Measurements from ENCODE around the gene GJD3. TPM values are rescaled to one million over a fixed set of nuclear protein-coding genes. Genes with fewer than 3 reads are reported as not detected.
A peak's percentile ranks its signal among the peaks of the same experiment; 100 is the strongest.

The GJD3 gene
- total and polyA plus RNA-seq, 8 donors, result 0.55 to 1.2 TPM; not detected in 6

DNA sequence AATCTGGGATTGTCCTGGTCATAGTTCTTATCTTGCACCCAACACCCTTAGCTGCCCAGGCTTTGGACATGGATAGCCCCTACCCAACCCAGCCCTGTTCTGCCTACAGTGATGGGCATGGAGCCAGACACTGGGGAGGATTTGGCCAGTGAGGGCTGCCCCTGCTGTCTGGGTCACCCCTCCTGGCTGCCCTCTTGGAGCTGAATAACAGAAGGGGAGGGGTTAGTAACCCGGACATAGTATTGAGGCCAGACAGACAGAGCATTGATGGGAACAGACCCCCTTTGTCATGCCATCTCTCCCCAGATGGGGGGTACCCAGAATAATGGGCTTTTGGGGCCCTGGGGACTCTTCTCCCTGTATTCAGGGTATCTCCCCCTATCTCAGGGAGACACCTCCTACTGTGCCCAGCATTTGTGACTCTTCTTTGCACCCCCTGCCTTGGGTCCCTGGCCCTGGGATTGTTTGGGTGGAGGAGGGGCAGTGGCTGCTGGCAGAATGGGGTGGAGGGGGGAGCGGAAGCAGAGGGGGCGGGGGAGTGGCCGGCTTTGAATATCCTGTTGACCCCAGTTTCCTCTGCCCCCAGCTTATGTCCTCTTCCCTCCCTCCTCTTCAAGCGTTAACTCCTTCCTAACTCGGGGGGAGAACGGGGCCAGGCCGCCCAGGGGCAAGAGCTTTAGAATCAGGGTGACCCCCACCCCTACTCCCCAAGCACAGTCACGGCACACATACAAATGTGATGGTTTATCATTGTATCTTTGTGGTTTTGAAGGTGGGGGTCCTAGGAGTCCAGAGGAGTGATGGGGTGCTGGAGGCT, 17.0 kb downstream of the GJD3 start:
- DNase-seq, result peak in 1 of 2 donors; percentile 71
- Histone ChIP-seq H3K36me3 (peaks cover 13 to 44% (median 30%) of the 10 kb centered on the region in 4 donors), H3K27ac (peak overlapping the region; percentile 6 to 98 (median 89)), H3K27me3 (no peaks in the 10 kb centered on the region), H3K4me1 (peaks cover 80 to 99% (median 89%) of the 10 kb centered on the region in 4 donors), H3K9me3 (no peaks in the 10 kb centered on the region), H3K4me3 (peak overlapping the region in 2 of 4 donors; percentile 77 to 83)
- no peak for TF ChIP-seq CTCF (IDR thresholded peaks at IDR 0.05)
- TF ChIP-seq POLR2A (IDR thresholded peaks at IDR 0.05), result no peak
- TF ChIP-seq POLR2AphosphoS5 (IDR thresholded peaks at IDR 0.05), result no peak
- no peak for TF ChIP-seq EP300 (IDR thresholded peaks at IDR 0.05)
- intact Hi-C loops (cut with DNase I; ENCODE audit: low total_unique reads), result no loop called here
- 44 to 55% (median 50%) methylated on average over 8 to 9 of the region's 9 CpGs for WGBS, 5 donors

DNA sequence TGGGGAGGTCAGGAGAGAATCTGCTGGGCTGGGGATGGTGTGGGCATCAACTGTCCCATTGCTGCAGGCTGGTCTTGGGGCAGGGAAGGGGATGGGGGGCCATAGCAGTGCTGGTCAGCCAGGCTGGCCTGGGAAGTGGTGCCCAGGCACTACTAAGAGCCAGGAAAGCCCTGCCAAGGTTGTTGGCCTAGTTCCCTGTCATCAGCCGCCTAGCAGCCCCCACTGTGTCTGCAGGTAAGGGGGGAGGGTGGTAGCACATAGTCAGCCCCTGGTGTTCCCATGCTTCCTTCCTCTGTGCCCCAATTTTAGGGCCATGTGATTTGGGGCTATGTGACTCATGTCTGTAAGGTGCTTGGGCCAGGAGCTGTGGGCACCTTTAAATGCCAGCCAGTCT, 17.8 kb downstream of the GJD3 start:
- WGBS, 5 donors, result 22 to 60% (median 38%) methylated on average over 1 of the region's 1 CpG
- H3K27ac ChIP-seq, result peak overlapping the region; percentile 3 to 98 (median 89)
- H3K4me1 ChIP-seq, result peaks cover 80 to 95% (median 88%) of the 10 kb centered on the region in 4 donors
- H3K36me3 ChIP-seq, result peaks cover 6 to 36% (median 22%) of the 10 kb centered on the region in 4 donors
- intact Hi-C loops (cut with DNase I; ENCODE audit: low total_unique reads), result no loop called here
- DNase-seq, result no peak
- peak overlapping the region in 2 of 4 donors; percentile 77 to 83 for H3K4me3 ChIP-seq
- no peaks in the 10 kb centered on the region for H3K9me3 ChIP-seq
- TF ChIP-seq POLR2AphosphoS5 (IDR thresholded peaks at IDR 0.05) (no peak), POLR2A (IDR thresholded peaks at IDR 0.05) (no peak), EP300 (IDR thresholded peaks at IDR 0.05) (no peak), CTCF (IDR thresholded peaks at IDR 0.05) (no peak)
- no peaks in the 10 kb centered on the region for H3K27me3 ChIP-seq

GRCh38 chr17:40345994-40346764, 18.4 kb downstream of the GJD3 start:
- intact Hi-C loops (cut with DNase I; ENCODE audit: low total_unique reads), result no loop called here
- no peaks in the 10 kb centered on the region for H3K27me3 ChIP-seq
- peak overlapping the region; percentile 77 to 98 (median 89) for H3K27ac ChIP-seq
- H3K4me3 ChIP-seq, result peak overlapping the region; percentile 68 to 83 (median 78)
- 34 to 45% (median 37%) methylated on average over 11 of the region's 11 CpGs for WGBS, 5 donors
- DNase-seq, result peak in 1 of 2 donors; percentile 70
- peaks cover 78 to 89% (median 86%) of the 10 kb centered on the region in 4 donors for H3K4me1 ChIP-seq
- H3K36me3 ChIP-seq, result peaks cover 0 to 30% (median 16%) of the 10 kb centered on the region in 4 donors
- TF ChIP-seq POLR2A (IDR thresholded peaks at IDR 0.05) (no peak), EP300 (IDR thresholded peaks at IDR 0.05) (no peak), POLR2AphosphoS5 (IDR thresholded peaks at IDR 0.05) (no peak), CTCF (IDR thresholded peaks at IDR 0.05) (no peak)
- H3K9me3 ChIP-seq, result no peaks in the 10 kb centered on the region
